ENCODE measurements around the gene PHF21A. TPM values are rescaled to one million over a fixed set of nuclear protein-coding genes. Genes with fewer than 3 reads are reported as not detected.
A peak's percentile ranks its signal among the peaks of the same experiment; 100 is the strongest.

Gene PHF21A
- total RNA-seq, 1 experiment from 2014 or later = 29.4 TPM

DNA sequence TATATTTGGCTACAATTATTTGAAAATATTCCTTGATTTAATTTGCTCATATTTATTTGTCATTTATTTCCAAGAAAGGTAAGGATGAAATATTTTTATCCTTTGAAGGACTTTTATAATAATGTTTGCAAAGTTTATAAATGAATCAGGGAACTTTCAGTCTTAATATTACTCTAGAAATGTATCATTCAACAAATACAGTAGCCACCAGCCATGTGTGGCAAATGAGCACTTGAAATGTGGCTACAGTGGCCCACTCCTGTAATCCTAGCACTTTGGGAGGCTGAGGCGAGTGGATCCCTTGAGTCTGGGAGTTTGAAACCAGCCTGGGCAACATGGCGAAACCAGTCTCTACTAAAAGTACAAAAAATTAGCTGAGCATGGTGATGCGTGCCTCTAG lies 20.3 kb upstream of the PHF21A start:
- CTCF ChIA-PET = no interaction called here
- Mint-ChIP-seq H3K36me3 (no peaks in the 10 kb centered on the region), H3K9me3 (no peaks in the 10 kb centered on the region), H3K27ac (no peak overlapping the region), H3K4me1 (0 out of 2 replicates have a peak, but pooled peaks cover 3% of the 10 kb centered on the region), H3K27me3 (ENCODE audit: low read depth) (no peaks in the 10 kb centered on the region), H3K4me3 (no peak overlapping the region)
- DNase-seq (ENCODE audit: low spot score) (no peak), ATAC-seq (no peak)
- POLR2A ChIA-PET = no interaction called here
- TF ChIP-seq TEAD1 (CRISPR knock-in tag; IDR thresholded peaks at IDR 0.05) = no peak
- TF ChIP-seq OVOL2 (CRISPR knock-in tag; IDR thresholded peaks at IDR 0.05; ENCODE audit: borderline replicate concordance) = no peak
- TF ChIP-seq, protein P1, sequence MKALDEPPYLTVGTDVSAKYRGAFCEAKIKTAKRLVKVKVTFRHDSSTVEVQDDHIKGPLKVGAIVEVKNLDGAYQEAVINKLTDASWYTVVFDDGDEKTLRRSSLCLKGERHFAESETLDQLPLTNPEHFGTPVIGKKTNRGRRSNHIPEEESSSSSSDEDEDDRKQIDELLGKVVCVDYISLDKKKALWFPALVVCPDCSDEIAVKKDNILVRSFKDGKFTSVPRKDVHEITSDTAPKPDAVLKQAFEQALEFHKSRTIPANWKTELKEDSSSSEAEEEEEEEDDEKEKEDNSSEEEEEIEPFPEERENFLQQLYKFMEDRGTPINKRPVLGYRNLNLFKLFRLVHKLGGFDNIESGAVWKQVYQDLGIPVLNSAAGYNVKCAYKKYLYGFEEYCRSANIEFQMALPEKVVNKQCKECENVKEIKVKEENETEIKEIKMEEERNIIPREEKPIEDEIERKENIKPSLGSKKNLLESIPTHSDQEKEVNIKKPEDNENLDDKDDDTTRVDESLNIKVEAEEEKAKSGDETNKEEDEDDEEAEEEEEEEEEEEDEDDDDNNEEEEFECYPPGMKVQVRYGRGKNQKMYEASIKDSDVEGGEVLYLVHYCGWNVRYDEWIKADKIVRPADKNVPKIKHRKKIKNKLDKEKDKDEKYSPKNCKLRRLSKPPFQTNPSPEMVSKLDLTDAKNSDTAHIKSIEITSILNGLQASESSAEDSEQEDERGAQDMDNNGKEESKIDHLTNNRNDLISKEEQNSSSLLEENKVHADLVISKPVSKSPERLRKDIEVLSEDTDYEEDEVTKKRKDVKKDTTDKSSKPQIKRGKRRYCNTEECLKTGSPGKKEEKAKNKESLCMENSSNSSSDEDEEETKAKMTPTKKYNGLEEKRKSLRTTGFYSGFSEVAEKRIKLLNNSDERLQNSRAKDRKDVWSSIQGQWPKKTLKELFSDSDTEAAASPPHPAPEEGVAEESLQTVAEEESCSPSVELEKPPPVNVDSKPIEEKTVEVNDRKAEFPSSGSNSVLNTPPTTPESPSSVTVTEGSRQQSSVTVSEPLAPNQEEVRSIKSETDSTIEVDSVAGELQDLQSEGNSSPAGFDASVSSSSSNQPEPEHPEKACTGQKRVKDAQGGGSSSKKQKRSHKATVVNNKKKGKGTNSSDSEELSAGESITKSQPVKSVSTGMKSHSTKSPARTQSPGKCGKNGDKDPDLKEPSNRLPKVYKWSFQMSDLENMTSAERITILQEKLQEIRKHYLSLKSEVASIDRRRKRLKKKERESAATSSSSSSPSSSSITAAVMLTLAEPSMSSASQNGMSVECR (CRISPR knock-in tag; IDR thresholded peaks at IDR 0.05; ENCODE audit: borderline replicate concordance) = no peak
- no peak for TF ChIP-seq TCF7 (CRISPR knock-in tag; IDR thresholded peaks at IDR 0.05; ENCODE audit: low read depth)
- no peak for TF ChIP-seq NFE2L1 (CRISPR knock-in tag; IDR thresholded peaks at IDR 0.05)
- no peak for TF ChIP-seq GABPB1 (CRISPR knock-in tag; IDR thresholded peaks at IDR 0.05)
- TF ChIP-seq FOXJ3 (CRISPR knock-in tag; IDR thresholded peaks at IDR 0.05; ENCODE audit: borderline replicate concordance) = no peak
- TF ChIP-seq ATF1 (CRISPR knock-in tag; IDR thresholded peaks at IDR 0.05) = no peak
- TF ChIP-seq MYBL2 (CRISPR knock-in tag; IDR thresholded peaks at IDR 0.05) = no peak

DNA sequence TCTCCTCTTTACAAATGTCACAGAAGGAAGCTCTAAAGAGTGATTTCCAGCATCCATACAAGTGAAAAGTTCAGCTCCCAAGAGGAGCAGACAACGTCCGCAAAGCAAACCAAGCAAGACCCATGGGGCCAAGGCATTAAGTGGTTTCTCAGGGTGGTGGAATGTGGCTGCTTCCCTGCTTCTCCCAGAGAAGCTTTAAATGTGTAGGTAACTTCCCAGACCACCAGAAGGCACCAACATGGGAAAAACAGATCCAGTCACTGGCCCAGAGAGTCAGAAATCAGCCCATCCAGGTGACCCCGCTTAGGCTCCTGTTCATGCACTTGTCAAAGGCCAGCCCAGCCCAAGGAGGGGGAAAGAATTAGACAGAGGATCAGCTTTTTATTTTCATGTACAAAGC lies 13.3 kb upstream of the PHF21A start:
- ChIA-PET CTCF (interaction anchor here (0.7 to 2.5 kb wide), 21 partner anchors 9 to 217 kb away, joined by 3 to 35 read pairs (median 4); no protein-coding TSS in a partner anchor), POLR2A (interaction anchor here (0.5 to 1.3 kb wide), 2 partner anchors 14 to 210 kb away, joined by 3 read pairs; no protein-coding TSS in a partner anchor)
- Mint-ChIP-seq H3K4me1 (peaks cover 26% of the 10 kb centered on the region), H3K9me3 (no peaks in the 10 kb centered on the region), H3K27ac (0 out of 2 replicates have a peak overlapping the region, but pooled peaks have one; percentile 15), H3K4me3 (no peak overlapping the region), H3K27me3 (ENCODE audit: low read depth) (no peaks in the 10 kb centered on the region; the same call in 1 of the 2 replicates), H3K36me3 (no peaks in the 10 kb centered on the region)
- ATAC-seq (peak; percentile 93), DNase-seq (ENCODE audit: low spot score) (peak; percentile 32)
- no peak for TF ChIP-seq ZNF219 (CRISPR knock-in tag; IDR thresholded peaks at IDR 0.05; ENCODE audit: borderline replicate concordance)
- no peak for TF ChIP-seq KAT7 (CRISPR knock-in tag; IDR thresholded peaks at IDR 0.05; ENCODE audit: borderline replicate concordance)
- TF ChIP-seq NR1H2 (CRISPR knock-in tag; IDR thresholded peaks at IDR 0.05) = no peak
- TF ChIP-seq SMAD4 (CRISPR knock-in tag; IDR thresholded peaks at IDR 0.05) = no peak
- TF ChIP-seq, protein P2, sequence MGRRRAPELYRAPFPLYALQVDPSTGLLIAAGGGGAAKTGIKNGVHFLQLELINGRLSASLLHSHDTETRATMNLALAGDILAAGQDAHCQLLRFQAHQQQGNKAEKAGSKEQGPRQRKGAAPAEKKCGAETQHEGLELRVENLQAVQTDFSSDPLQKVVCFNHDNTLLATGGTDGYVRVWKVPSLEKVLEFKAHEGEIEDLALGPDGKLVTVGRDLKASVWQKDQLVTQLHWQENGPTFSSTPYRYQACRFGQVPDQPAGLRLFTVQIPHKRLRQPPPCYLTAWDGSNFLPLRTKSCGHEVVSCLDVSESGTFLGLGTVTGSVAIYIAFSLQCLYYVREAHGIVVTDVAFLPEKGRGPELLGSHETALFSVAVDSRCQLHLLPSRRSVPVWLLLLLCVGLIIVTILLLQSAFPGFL (CRISPR knock-in tag; IDR thresholded peaks at IDR 0.05; ENCODE audit: borderline replicate concordance) = no peak
- TF ChIP-seq MXD4 (CRISPR knock-in tag; IDR thresholded peaks at IDR 0.05; ENCODE audit: borderline replicate concordance) = no peak
- TF ChIP-seq FOXJ3 (CRISPR knock-in tag; IDR thresholded peaks at IDR 0.05; ENCODE audit: borderline replicate concordance) = no peak
- TF ChIP-seq, protein P3, sequence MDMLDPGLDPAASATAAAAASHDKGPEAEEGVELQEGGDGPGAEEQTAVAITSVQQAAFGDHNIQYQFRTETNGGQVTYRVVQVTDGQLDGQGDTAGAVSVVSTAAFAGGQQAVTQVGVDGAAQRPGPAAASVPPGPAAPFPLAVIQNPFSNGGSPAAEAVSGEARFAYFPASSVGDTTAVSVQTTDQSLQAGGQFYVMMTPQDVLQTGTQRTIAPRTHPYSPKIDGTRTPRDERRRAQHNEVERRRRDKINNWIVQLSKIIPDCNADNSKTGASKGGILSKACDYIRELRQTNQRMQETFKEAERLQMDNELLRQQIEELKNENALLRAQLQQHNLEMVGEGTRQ (CRISPR knock-in tag; IDR thresholded peaks at IDR 0.05) = no peak
- TF ChIP-seq, protein P4, sequence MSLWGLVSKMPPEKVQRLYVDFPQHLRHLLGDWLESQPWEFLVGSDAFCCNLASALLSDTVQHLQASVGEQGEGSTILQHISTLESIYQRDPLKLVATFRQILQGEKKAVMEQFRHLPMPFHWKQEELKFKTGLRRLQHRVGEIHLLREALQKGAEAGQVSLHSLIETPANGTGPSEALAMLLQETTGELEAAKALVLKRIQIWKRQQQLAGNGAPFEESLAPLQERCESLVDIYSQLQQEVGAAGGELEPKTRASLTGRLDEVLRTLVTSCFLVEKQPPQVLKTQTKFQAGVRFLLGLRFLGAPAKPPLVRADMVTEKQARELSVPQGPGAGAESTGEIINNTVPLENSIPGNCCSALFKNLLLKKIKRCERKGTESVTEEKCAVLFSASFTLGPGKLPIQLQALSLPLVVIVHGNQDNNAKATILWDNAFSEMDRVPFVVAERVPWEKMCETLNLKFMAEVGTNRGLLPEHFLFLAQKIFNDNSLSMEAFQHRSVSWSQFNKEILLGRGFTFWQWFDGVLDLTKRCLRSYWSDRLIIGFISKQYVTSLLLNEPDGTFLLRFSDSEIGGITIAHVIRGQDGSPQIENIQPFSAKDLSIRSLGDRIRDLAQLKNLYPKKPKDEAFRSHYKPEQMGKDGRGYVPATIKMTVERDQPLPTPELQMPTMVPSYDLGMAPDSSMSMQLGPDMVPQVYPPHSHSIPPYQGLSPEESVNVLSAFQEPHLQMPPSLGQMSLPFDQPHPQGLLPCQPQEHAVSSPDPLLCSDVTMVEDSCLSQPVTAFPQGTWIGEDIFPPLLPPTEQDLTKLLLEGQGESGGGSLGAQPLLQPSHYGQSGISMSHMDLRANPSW (CRISPR knock-in tag; conservative IDR thresholded peaks at IDR 0.05; ENCODE audit: low read depth) = no peak
- TF ChIP-seq CREM (CRISPR knock-in tag; IDR thresholded peaks at IDR 0.05) = no peak
- TF ChIP-seq, protein P5, sequence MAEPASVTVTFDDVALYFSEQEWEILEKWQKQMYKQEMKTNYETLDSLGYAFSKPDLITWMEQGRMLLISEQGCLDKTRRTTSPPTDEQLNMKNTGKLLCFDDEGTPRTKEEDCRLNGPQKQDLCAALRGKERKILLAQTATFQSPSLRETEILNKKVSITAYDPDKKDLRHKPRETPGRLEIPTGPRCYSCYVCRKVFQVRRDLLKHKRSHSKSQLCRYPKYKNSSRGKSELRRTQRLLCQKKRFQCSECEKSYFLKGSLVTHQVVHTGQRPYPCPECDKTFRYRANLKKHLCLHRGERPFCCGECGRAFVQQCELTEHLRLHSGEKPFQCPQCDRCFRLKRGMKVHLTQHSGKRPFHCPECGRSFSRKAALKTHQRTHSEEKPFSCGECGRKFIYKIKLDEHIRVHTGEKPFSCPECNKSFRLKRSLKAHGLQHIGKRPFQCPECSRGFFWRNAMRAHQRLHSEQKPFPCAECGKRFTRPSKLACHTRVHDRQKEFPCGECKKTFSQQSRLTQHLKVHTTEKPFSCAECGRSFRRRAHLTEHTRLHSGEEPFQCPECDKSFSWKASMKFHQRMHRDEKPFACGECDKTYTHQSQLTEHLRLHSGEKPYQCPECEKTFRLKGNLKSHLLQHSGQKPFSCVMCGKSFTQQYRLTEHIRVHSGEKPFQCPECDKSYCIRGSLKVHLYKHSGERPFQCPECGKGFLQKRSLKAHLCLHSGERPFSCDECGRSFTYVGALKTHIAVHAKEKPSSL (CRISPR knock-in tag; conservative IDR thresholded peaks at IDR 0.05) = no peak
- TF ChIP-seq GABPB1 (CRISPR knock-in tag; IDR thresholded peaks at IDR 0.05) = no peak
- TF ChIP-seq ELF4 (CRISPR knock-in tag; IDR thresholded peaks at IDR 0.05; ENCODE audit: low read depth) = no peak
- no peak for TF ChIP-seq MYBL2 (CRISPR knock-in tag; IDR thresholded peaks at IDR 0.05)
- TF ChIP-seq, protein P6, sequence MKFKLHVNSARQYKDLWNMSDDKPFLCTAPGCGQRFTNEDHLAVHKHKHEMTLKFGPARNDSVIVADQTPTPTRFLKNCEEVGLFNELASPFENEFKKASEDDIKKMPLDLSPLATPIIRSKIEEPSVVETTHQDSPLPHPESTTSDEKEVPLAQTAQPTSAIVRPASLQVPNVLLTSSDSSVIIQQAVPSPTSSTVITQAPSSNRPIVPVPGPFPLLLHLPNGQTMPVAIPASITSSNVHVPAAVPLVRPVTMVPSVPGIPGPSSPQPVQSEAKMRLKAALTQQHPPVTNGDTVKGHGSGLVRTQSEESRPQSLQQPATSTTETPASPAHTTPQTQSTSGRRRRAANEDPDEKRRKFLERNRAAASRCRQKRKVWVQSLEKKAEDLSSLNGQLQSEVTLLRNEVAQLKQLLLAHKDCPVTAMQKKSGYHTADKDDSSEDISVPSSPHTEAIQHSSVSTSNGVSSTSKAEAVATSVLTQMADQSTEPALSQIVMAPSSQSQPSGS (CRISPR knock-in tag; IDR thresholded peaks at IDR 0.05; ENCODE audit: borderline replicate concordance, low read depth) = no peak

Data from WTC11 (cell line).